Embryonic facial prominence (tissue), 1 donor: ENCODE measurements around the gene PGA4.
"Not testable (repeated sequence)": the region's sequence is repeated elsewhere in the genome, so short reads cannot be mapped to it uniquely, and the experiment has no call there.

Experiments used
- DNase-seq: peaks from one replicate; pipeline ENCODE4 v3.0.0-alpha.2; 2016; ENCODE audit errors: extremely low spot score

PGA4 gene

DNA sequence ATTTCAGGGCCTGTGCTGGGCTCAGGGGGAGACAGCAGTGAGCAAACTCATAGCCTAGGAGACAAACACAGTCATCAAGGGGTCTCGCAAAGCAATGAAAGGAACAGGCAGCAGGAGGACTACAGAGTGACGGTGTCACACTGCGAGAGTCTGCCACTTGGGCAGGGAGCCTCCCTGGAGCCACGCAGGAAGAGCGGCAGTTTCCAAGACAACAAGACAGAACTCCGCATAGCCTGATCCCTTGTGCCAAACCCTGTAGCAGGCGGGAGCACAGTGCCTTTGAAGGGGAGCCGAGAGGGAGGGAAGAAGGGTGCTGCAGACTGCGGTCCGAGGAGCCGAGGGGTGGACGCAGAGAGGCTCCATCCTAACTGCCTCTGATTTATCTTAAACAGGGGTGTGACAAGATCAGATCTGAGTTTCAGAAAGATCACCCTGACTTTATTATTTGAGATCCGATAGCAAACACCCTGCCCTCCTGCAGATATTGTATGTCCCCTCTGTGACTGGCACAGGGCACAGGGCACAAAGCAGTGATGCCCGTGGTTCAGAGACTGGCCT is 17.6 kb upstream of the PGA4 start:
- DNase-seq = not testable (repeated sequence)

- not testable (repeated sequence) for DNase-seq
Observed at GRCh38 chr11:61207636-61208310, 14.4 kb upstream of the PGA4 start.

- not testable (repeated sequence) for DNase-seq
Observed at GRCh38 chr11:61210629-61211028, 11.5 kb upstream of the PGA4 start.

DNA sequence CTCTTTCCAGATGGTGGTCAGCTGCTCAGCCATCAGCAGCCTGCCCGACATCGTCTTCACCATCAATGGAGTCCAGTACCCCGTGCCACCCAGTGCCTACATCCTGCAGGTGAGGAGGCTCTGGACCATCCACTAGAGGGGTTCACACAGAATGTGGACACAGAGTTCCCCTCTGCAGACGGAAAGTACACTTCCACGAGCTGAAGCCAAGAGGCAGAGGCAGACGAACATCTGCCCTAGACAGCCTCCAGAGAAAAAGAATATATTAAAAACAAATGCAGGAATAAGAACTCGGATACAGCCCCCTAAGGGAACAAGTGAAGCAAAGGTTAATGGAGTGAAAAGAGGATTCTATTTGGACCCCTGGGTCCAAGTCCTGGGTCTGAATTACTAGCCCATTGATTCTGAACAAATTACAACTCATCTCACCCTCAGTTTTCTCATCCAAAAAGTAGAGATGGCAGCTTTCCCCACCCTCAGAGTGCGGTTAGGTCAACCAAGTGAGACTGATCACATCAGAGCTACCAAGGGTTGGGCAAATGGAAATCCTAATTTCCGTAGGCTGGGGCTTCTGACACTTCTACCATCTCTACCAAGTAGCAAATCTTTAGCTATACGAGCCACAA is 10.7 kb upstream of the PGA4 start:
- not testable (repeated sequence) for DNase-seq

DNA sequence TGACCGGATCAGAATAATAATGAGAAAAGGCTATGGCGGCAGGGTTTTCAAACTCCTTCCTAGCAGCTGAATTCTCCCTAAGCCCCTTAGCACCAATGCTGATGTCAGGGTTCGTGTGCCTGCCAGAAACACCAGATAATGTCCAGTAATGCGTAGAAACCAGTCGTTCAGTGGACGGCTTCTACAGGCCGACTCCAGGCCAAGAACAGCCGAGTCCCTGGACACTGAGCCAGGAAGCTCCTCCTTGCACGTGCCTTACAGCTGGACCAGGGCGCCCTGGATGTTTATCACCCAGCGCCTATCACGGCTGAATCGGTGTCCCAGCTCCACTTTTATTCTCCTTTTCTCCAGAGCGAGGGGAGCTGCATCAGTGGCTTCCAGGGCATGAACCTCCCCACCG is 9.9 kb upstream of the PGA4 start:
- DNase-seq = not testable (repeated sequence)

DNA sequence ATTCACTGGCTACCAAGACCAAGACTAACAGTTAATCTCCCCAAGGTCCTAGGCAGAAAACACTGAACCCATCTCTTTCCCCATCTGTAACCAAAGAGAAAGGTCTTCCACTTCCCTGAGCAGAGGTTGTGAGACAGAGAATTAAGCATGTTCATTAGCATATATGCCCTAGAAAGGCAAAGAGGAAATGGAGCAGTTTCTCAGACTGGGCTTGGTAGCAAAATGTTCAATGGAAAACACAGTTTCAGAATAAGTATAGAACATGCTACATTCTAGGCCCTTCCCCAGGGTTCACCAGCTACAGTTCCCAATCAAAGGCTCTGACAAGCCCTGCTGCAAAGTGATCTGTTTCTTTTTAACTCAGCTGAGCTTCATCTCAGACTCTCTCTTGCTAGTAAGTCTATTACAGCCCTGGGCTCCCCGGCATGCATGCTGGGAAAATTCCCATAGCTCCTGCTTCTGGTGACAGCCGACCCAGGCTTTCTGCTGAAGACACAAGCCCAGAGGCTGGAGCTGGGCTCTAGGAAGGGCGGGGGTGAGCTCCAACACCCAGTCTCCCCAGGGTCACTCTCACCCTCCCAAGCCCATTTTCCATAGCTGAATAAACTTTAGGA is 8.3 kb upstream of the PGA4 start:
- not testable (repeated sequence) for DNase-seq

- DNase-seq = not testable (repeated sequence)
Observed at GRCh38 chr11:61218306-61218705, 3.8 kb upstream of the PGA4 start.

- not testable (repeated sequence) for DNase-seq
Observed at GRCh38 chr11:61219016-61219415, 3.1 kb upstream of the PGA4 start.

- not testable (repeated sequence) for DNase-seq
Observed at GRCh38 chr11:61222692-61223091, 545 bp downstream of the PGA4 start.

- not testable (repeated sequence) for DNase-seq
Observed at GRCh38 chr11:61226457-61227137, 4.5 kb downstream of the PGA4 start.

GRCh38 chr11:61229458-61229857 is 7.3 kb downstream of the PGA4 start:
- DNase-seq = not testable (repeated sequence)

DNA sequence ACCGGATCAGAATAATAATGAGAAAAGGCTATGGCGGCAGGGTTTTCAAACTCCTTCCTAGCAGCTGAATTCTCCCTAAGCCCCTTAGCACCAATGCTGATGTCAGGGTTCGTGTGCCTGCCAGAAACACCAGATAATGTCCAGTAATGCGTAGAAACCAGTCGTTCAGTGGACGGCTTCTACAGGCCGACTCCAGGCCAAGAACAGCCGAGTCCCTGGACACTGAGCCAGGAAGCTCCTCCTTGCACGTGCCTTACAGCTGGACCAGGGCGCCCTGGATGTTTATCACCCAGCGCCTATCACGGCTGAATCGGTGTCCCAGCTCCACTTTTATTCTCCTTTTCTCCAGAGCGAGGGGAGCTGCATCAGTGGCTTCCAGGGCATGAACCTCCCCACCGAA is 8.9 kb downstream of the PGA4 start:
- DNase-seq = not testable (repeated sequence)

DNA sequence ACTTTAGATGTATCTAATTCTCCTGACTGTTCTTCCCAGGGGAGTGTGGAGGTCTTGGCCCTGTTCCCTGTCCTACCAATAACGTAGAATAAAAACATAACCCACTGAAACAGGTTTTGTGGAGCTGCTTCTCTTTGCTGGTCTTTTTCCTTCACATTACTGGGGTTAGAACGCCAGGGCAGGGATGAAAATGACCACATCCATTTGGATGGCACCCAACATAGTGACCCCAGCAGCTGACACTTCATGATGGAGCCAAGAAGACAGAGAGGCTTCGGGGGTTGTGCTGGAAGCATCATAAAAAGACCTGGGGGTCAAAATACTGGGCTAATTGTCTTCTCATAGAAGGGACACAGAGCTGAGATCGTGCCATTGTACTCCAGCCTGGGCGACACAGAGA is 9.4 kb downstream of the PGA4 start:
- not testable (repeated sequence) for DNase-seq

DNA sequence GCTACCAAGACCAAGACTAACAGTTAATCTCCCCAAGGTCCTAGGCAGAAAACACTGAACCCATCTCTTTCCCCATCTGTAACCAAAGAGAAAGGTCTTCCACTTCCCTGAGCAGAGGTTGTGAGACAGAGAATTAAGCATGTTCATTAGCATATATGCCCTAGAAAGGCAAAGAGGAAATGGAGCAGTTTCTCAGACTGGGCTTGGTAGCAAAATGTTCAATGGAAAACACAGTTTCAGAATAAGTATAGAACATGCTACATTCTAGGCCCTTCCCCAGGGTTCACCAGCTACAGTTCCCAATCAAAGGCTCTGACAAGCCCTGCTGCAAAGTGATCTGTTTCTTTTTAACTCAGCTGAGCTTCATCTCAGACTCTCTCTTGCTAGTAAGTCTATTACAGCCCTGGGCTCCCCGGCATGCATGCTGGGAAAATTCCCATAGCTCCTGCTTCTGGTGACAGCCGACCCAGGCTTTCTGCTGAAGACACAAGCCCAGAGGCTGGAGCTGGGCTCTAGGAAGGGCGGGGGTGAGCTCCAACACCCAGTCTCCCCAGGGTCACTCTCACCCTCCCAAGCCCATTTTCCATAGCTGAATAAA is 10.5 kb downstream of the PGA4 start:
- DNase-seq = not testable (repeated sequence)

GRCh38 chr11:61237130-61237529 is 15.0 kb downstream of the PGA4 start:
- not testable (repeated sequence) for DNase-seq

GRCh38 chr11:61240288-61240687 is 18.1 kb downstream of the PGA4 start:
- not testable (repeated sequence) for DNase-seq

- not testable (repeated sequence) for DNase-seq
Observed at GRCh38 chr11:61240875-61241274, 18.7 kb downstream of the PGA4 start, which contains the start of gene PGA5. TSS of gene PGA5 (plus strand) at chr11:61241175. CDS start at chr11:61241227, 52 bp downstream.

DNA sequence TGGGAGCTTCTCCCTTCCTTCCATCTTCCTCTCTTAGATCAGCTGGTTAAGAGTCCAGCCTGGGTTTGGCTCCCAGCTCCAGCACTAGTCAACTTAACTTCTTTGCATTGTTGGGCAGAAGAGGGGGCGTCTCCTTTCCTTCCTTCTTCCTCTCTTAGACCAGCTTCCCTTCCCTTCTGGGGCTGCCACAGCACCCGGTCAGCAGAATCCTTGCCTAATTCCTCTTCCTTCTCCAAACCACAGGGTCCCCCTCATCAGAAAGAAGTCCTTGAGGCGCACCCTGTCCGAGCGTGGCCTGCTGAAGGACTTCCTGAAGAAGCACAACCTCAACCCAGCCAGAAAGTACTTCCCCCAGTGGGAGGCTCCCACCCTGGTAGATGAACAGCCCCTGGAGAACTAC is 19.4 kb downstream of the PGA4 start:
- DNase-seq = not testable (repeated sequence)

- DNase-seq = not testable (repeated sequence)
Observed at GRCh38 chr11:61245284-61245964, 23.3 kb downstream of the PGA4 start.

- DNase-seq = not testable (repeated sequence)
Observed at GRCh38 chr11:61248071-61248470, 25.9 kb downstream of the PGA4 start.

- not testable (repeated sequence) for DNase-seq
Observed at GRCh38 chr11:61249201-61249600, 27.1 kb downstream of the PGA4 start.
